DMS79 treated with DMSO at 0.1 percent for 48 hours (cell line): ENCODE data around the gene MMP23B.
"Not testable (repeated sequence)": the region's sequence is repeated elsewhere in the genome, so short reads cannot be mapped to it uniquely, and the experiment has no call there.

Experiments
- DNase-seq: peaks from one replicate; lab custom pipeline; 2025; lab: John Stamatoyannopoulos, UW

The MMP23B gene

GRCh38 chr1:1631782-1632420, at the start of gene MMP23B:
Gene MMP23B (plus strand): TSS chr1:1632173. CDS start chr1:1632219, 46 bp downstream.
- no peak for DNase-seq

GRCh38 chr1:1582585-1583346, 49.2 kb upstream of the MMP23B start:
- no peak for DNase-seq

GRCh38 chr1:1583347-1584010, 48.5 kb upstream of the MMP23B start:
- no peak for DNase-seq

- no peak for DNase-seq
Measured at GRCh38 chr1:1591452-1591851, 40.5 kb upstream of the MMP23B start.

- DNase-seq: no peak
Measured at GRCh38 chr1:1593834-1594601, 38.0 kb upstream of the MMP23B start.

GRCh38 chr1:1594602-1595260, 37.2 kb upstream of the MMP23B start:
- no peak for DNase-seq

GRCh38 chr1:1595341-1595740, 36.6 kb upstream of the MMP23B start:
- DNase-seq: not testable (repeated sequence)

GRCh38 chr1:1596493-1597274, 35.3 kb upstream of the MMP23B start:
- no peak for DNase-seq

- DNase-seq: no peak
Measured at GRCh38 chr1:1597275-1597930, 34.6 kb upstream of the MMP23B start.

GRCh38 chr1:1598051-1598719, 33.8 kb upstream of the MMP23B start:
- DNase-seq: no peak

- no peak for DNase-seq
Measured at GRCh38 chr1:1598720-1599029, 33.3 kb upstream of the MMP23B start.

- peak; percentile 21 for DNase-seq
Measured at GRCh38 chr1:1599030-1599934, 32.7 kb upstream of the MMP23B start.

GRCh38 chr1:1599935-1600860, 31.8 kb upstream of the MMP23B start, which contains the start of gene FNDC10:
Gene FNDC10 (minus strand): TSS chr1:1600135. CDS start chr1:1600015, 120 bp downstream.
- no peak for DNase-seq

- DNase-seq: no peak
Measured at GRCh38 chr1:1600861-1601563, 31.0 kb upstream of the MMP23B start.

- no peak for DNase-seq
Measured at GRCh38 chr1:1601564-1602303, 30.2 kb upstream of the MMP23B start.

GRCh38 chr1:1602304-1602967, 29.5 kb upstream of the MMP23B start:
- DNase-seq: no peak
